Adrenal gland (tissue), 12 donors: ENCODE data around the gene TOX3. TPM values are rescaled to one million over a fixed set of nuclear protein-coding genes. Genes with fewer than 3 reads are reported as not detected.

Source experiments
- DNase-seq, 7 donors: peaks; one replicate each; pipeline ENCODE4 v3.0.0-alpha.2; 2019 to 2020
- H3K27ac ChIP-seq, 5 donors: fragments of 200-600 bp; sonication (generic) in 4 of 5; 1 replicate in 3 of 5; 2 replicates in 2 of 5; pipeline versions ENCODE4 v1.5.1 to v1.8.0; 2016 to 2020; ENCODE audit warnings: mild to moderate bottlenecking in 1 of 5
- H3K27me3 ChIP-seq: fragments of 200-600 bp; 2 replicates; pipeline ENCODE4 v1.8.0; 2021
- H3K36me3 ChIP-seq, 2 donors: fragments of 200-600 bp; replicated peaks in 1 of 2; 1 replicate in 1 of 2; 2 replicates in 1 of 2; pipeline versions ENCODE4 v1.5.1 to v1.8.0; 2018 to 2022
- H3K4me1 ChIP-seq, 2 donors: fragments of 200-600 bp; replicated peaks in 1 of 2; 1 replicate in 1 of 2; 2 replicates in 1 of 2; pipeline versions ENCODE4 v1.5.1 to v1.8.0; 2018 to 2021
- H3K4me3 ChIP-seq, 4 donors: fragments of 200-600 bp; sonication (generic) in 3 of 4; one replicate each; pipeline ENCODE4 v1.5.1; 2016 to 2018
- H3K9me3 ChIP-seq, 3 donors: fragments of 200-600 bp; sonication (generic) in 1 of 3; replicated peaks in 1 of 3; 1 replicate in 2 of 3; 2 replicates in 1 of 3; pipeline versions ENCODE4 v1.5.1 to v1.8.0; 2016 to 2021
- CTCF ChIP-seq, 6 experiments: fragments of 450-650 bp in 4 of 6; fragments of 200-600 bp in 2 of 6; sonication (generic) in 1 of 6; IDR thresholded peaks; 1 replicate in 5 of 6; 2 replicates in 1 of 6; pipeline versions ENCODE4 v1.5.1 to v1.8.0; 2016 to 2021; ENCODE audit warnings: antibody characterized with exemption in 6 of 6, mild to moderate bottlenecking in 2 of 6, moderate library complexity in 1 of 6
- POLR2A ChIP-seq, 2 donors: fragments of 450-650 bp; IDR thresholded peaks; one replicate each; pipeline ENCODE4 v1.6.1; 2017; ENCODE audit warnings: antibody characterized with exemption in 2 of 2, mild to moderate bottlenecking in 2 of 2, moderate library complexity in 1 of 2
- whole genome bisulfite sequencing, 4 donors: extraction: QIAGEN DNeasy Blood & Tissue Kit in 2 of 4; methylation state at CpG; one replicate each; pipeline versions ENCODE4 v1.1.5 to v1.1.7; 2013 to 2017; 5-methylcytosine and 5-hydroxymethylcytosine counted together
- intact Hi-C, 2 donors: fragments of 100-400 bp; cut with DNase I; formaldehyde crosslinking; loops; one replicate each; pipeline versions ENCODE4 v1.14.1 to v1.15.0; 2022 to 2023
- polyA plus RNA-seq, 3 donors: library from polyadenylated mRNA; stranded (reverse); fragments of 200-250 nt in 2 of 3; fragments of 350-450 nt in 1 of 3; fragmentation: Illumina TruSeq in 1 of 3; extraction: RNeasy Lipid Tissue Mini Kit (QIAGEN cat#74804) in 1 of 3; gene quantifications; one replicate each; pipeline ENCODE4 v1.2.3, GENCODE V29; 2013 to 2014
- total RNA-seq, 9 donors: library from RNA; depleted of rRNA in 4 of 9; stranded (reverse); fragments of >200 nt in 4 of 9; fragments of 120-200 nt in 1 of 9; fragmentation: NEBNext Ultra II Directional in 1 of 9; extraction: Animal tissue kit (Norgen Biotek cat#: 25700) in 1 of 9; gene quantifications; one replicate each; pipeline versions ENCODE4 v1.1.0 to v1.2.4, GENCODE V29; 2013 to 2023
- donor health status: healthy with polysubstance abuse.
- donor health status: Bipolar disorder and iron deficiency.
- donor health status: DM: yes; HTN: yes; CAD: no.
- donor health status: DM: no; HTN: no; CAD: no.
- donor health status: DM: no; HTN: no; CAD: no.
- donor health status: DM: yes; HTN: yes; CAD: no.

The TOX3 gene
- total and polyA plus RNA-seq, 12 donors, result 0.06 to 4.2 (median 1.2) TPM; not detected in 2

DNA sequence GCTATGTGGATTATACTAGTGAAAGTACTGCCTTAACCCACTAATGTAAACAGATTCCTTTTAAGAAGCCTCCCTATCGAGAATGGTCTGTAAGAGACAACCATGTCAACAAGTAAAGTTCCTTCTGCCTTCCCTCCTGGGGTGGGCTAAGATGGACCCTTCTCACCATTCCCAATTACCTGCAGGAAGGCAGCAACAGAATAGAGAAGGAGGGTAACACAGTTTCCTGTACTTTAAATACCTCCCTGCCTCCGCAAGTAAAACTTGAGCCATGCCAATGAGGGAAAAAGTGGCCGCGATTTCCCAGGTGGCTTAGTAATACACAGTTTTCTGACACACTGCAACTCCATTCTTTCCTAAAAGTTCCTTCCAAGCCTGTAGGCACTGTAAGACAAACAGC, 45.2 kb downstream of the TOX3 start:
- H3K4me3 ChIP-seq, result no peak overlapping the region

DNA sequence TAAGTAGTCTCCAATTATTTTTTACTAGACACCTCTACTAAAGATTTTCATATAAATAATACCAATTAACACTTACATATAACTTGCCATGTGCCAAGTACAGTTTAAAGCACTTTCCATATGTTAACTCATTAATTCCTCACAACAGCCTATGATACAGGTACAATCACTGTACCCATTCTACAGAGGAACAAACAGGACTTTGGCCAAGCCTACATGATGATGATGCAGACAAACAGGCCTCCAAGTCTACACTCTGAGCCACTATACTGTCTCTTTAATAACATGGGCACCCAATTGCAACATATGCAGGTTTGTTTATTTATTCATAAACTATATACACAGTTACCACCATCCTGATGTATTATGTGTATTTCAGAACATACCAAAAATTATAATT, 46.0 kb downstream of the TOX3 start:
- no peak for DNase-seq
- Histone ChIP-seq H3K4me1 (no peaks in the 10 kb centered on the region), H3K9me3 (no peaks in the 10 kb centered on the region), H3K36me3 (no peaks in the 10 kb centered on the region), H3K27ac (no peak overlapping the region), H3K27me3 (no peaks in the 10 kb centered on the region), H3K4me3 (no peak overlapping the region)
- intact Hi-C loops, result no loop called here
- TF ChIP-seq POLR2A (IDR thresholded peaks at IDR 0.05) (no peak), CTCF (IDR thresholded peaks at IDR 0.05) (no peak)

More for the DNA sequence above, 45.2 kb downstream of the TOX3 start:
- no peak for TF ChIP-seq CTCF (IDR thresholded peaks at IDR 0.05)
- no peak for TF ChIP-seq POLR2A (IDR thresholded peaks at IDR 0.05)
- H3K27me3 ChIP-seq, result no peaks in the 10 kb centered on the region
- H3K9me3 ChIP-seq, result no peaks in the 10 kb centered on the region
- DNase-seq, result no peak
- intact Hi-C loops, result no loop called here
- no peak overlapping the region for H3K27ac ChIP-seq
- no peaks in the 10 kb centered on the region for H3K4me1 ChIP-seq
- no peaks in the 10 kb centered on the region for H3K36me3 ChIP-seq
- WGBS, 4 donors, result 64 to 78% (median 66%) methylated on average over 4 of the region's 4 CpGs

DNA sequence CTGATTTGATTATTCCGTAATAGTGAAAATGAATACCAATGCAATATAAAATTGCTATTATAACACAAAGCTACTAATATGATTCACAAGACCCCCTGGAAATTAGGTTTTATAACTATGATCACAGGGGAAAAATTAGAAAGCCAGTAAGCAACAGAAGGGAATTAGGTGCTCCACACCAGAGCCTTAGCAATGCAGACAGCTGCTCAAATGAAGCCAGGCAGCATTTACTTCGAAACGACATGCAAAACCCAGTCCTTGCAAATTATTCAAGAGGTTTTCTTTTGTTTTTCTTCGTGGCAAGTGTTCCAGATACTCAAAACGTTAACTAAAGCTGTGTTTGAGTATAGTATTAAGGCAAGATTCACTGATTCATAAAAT, 47.9 kb downstream of the TOX3 start:
- no peaks in the 10 kb centered on the region for H3K4me1 ChIP-seq
- WGBS, 4 donors, result 37 to 45% (median 40%) methylated on average over 5 of the region's 5 CpGs
- no peaks in the 10 kb centered on the region for H3K36me3 ChIP-seq
- no peaks in the 10 kb centered on the region for H3K27me3 ChIP-seq
- H3K4me3 ChIP-seq, result no peak overlapping the region
- H3K27ac ChIP-seq, result no peak overlapping the region
- intact Hi-C loops, result no loop called here
- no peak for TF ChIP-seq POLR2A (IDR thresholded peaks at IDR 0.05)
- TF ChIP-seq CTCF (IDR thresholded peaks at IDR 0.05), result no peak
- H3K9me3 ChIP-seq, result no peaks in the 10 kb centered on the region
- no peak for DNase-seq

- H3K27me3 ChIP-seq, result no peaks in the 10 kb centered on the region
- TF ChIP-seq CTCF (IDR thresholded peaks at IDR 0.05) (no peak), POLR2A (IDR thresholded peaks at IDR 0.05) (no peak)
- H3K4me3 ChIP-seq, result no peak overlapping the region
- no peak overlapping the region for H3K27ac ChIP-seq
- intact Hi-C loops, result no loop called here
- WGBS, 4 donors, result 41 to 51% (median 47%) methylated on average over 16 of the region's 16 CpGs
- H3K36me3 ChIP-seq, result no peaks in the 10 kb centered on the region
- DNase-seq, result no peak
- no peaks in the 10 kb centered on the region for H3K9me3 ChIP-seq
- H3K4me1 ChIP-seq, result no peaks in the 10 kb centered on the region
Observed at GRCh38 chr16:52498328-52499059, 48.4 kb downstream of the TOX3 start.
